Measurements from ENCODE around the gene JMJD6.
"Not testable (repeated sequence)": the region's sequence is repeated elsewhere in the genome, so short reads cannot be mapped to it uniquely, and the experiment has no call there.

DNA sequence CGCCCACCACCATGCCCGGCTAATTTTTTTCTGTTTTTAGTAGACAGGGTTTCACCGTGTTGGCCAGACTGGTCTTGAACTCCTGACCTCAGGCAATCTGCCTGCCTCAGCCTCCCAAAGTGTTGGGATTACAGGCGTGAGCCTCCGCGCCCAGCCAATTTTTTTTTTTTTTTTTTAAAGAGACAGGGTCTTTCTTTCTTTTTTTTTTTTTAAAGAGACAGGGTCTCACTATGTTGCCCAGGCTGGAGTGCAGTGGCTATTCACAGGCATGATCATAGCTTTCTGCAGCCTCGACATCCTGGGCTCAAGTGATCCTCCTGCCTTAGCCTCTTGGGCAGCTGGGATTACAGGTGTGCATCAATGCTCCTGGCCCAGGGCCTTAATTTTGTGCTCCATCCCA lies 14.1 kb downstream of the JMJD6 start:
- TF ChIP-seq CTCF (IDR thresholded peaks at IDR 0.05 in 4 of 5, conservative IDR thresholded peaks at IDR 0.05 in 1 of 5); POLR2A (IDR thresholded peaks at IDR 0.05): not testable (repeated sequence)
